GM23338 (cell line): ENCODE results near the gene NAA16.

Experiments
- CREB1 ChIP-seq: fragments of 250-450 bp; sonication (Bioruptor Pico); IDR thresholded peaks from 2 replicates; pipeline ENCODE4 v1.5.0; 2020; ENCODE audit warnings: low read depth, mild to moderate bottlenecking, moderate library complexity
- EZH2 ChIP-seq: fragments of 200-600 bp; sonication (generic); IDR thresholded peaks from one replicate; pipeline ENCODE4 v1.8.0; 2017; ENCODE audit warnings: antibody characterized with exemption, mild to moderate bottlenecking, low read depth; ENCODE audit not compliant: unreplicated experiment
- EZH2phosphoT487 ChIP-seq: fragments of 200-600 bp; sonication (generic); IDR thresholded peaks from one replicate; pipeline ENCODE4 v1.8.1; 2018; ENCODE audit warnings: antibody characterized with exemption; ENCODE audit not compliant: unreplicated experiment
- NANOG ChIP-seq: IDR thresholded peaks from 2 replicates; pipeline ENCODE4 v1.6.1; 2016; ENCODE audit warnings: antibody characterized with exemption, borderline replicate concordance
- POLR2AphosphoS5 ChIP-seq: IDR thresholded peaks from 2 replicates; pipeline ENCODE4 v1.6.1; 2016; ENCODE audit warnings: antibody characterized with exemption, low read depth
- ZNF331 ChIP-seq: fragments of 250-450 bp; sonication (Bioruptor Pico); IDR thresholded peaks from 2 replicates; pipeline ENCODE4 v1.5.0; 2020; ENCODE audit warnings: low read depth, mild to moderate bottlenecking, moderate library complexity
- TF ChIP-seq, protein P1 (sequence below), 2 experiments: fragments of 200-600 bp in 1 of 2; sonication (generic) in 1 of 2; conservative IDR thresholded peaks; 2 replicates each; pipeline versions ENCODE4 v1.5.1 to v1.6.1; 2016 to 2017; ENCODE audit warnings: antibody characterized with exemption in 2 of 2, low read depth in 2 of 2, mild to moderate bottlenecking in 2 of 2, moderate library complexity in 1 of 2
- TF ChIP-seq, protein P2 (sequence below): IDR thresholded peaks from one replicate; pipeline ENCODE4 v1.6.1; 2018; ENCODE audit warnings: antibody characterized with exemption; ENCODE audit not compliant: unreplicated experiment

DNA sequence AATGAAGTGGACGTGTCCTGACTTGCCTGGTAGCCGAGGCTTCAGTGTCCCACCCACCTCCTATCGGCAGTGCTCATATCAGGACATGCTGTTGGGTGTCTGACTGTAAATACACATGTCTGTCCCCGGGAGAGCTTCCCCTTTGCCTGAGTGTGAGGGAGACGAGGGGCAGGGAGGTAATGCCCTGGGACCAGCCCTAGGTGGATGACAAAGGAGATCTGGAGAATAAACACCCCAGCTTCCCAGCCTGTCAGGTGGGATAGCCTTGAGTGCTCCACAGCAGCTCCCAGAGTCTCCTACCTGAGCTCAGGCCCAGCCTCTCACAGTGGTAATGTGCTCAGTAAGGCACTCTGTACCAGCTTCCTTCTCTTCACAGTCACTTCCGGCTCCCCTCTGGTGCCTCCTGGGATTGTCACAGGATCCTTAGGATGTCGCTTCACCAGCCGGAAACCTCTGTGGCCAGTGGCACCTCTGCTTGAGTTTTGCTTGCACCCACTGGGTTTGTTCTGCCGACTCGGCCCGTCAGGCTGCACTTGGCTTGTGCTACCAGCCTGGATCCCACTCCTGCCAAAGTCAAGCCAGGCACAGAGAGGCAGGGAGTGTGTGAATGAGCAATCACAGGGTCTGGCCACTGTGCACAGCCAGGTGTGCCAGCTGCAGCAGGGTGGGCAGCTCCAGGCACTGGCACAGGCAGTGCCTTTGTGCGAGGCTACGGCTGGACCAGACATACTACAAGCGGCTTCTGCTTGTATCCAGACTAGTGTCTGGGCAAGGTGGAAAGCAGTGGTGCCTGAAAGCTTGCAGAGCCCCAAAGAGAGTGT lies 91.8 kb downstream of the NAA16 start:
- TF ChIP-seq POLR2AphosphoS5 (no peak), CREB1 (CRISPR knock-in tag) (no peak), EZH2phosphoT487 (no peak), EZH2 (no peak), NANOG (no peak), ZNF331 (CRISPR knock-in tag) (no peak)
- TF ChIP-seq, protein P1, sequence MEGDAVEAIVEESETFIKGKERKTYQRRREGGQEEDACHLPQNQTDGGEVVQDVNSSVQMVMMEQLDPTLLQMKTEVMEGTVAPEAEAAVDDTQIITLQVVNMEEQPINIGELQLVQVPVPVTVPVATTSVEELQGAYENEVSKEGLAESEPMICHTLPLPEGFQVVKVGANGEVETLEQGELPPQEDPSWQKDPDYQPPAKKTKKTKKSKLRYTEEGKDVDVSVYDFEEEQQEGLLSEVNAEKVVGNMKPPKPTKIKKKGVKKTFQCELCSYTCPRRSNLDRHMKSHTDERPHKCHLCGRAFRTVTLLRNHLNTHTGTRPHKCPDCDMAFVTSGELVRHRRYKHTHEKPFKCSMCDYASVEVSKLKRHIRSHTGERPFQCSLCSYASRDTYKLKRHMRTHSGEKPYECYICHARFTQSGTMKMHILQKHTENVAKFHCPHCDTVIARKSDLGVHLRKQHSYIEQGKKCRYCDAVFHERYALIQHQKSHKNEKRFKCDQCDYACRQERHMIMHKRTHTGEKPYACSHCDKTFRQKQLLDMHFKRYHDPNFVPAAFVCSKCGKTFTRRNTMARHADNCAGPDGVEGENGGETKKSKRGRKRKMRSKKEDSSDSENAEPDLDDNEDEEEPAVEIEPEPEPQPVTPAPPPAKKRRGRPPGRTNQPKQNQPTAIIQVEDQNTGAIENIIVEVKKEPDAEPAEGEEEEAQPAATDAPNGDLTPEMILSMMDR (conservative IDR thresholded peaks at IDR 0.05; ENCODE audit: low read depth in 2 of 2) = no peak
- TF ChIP-seq, protein P2, sequence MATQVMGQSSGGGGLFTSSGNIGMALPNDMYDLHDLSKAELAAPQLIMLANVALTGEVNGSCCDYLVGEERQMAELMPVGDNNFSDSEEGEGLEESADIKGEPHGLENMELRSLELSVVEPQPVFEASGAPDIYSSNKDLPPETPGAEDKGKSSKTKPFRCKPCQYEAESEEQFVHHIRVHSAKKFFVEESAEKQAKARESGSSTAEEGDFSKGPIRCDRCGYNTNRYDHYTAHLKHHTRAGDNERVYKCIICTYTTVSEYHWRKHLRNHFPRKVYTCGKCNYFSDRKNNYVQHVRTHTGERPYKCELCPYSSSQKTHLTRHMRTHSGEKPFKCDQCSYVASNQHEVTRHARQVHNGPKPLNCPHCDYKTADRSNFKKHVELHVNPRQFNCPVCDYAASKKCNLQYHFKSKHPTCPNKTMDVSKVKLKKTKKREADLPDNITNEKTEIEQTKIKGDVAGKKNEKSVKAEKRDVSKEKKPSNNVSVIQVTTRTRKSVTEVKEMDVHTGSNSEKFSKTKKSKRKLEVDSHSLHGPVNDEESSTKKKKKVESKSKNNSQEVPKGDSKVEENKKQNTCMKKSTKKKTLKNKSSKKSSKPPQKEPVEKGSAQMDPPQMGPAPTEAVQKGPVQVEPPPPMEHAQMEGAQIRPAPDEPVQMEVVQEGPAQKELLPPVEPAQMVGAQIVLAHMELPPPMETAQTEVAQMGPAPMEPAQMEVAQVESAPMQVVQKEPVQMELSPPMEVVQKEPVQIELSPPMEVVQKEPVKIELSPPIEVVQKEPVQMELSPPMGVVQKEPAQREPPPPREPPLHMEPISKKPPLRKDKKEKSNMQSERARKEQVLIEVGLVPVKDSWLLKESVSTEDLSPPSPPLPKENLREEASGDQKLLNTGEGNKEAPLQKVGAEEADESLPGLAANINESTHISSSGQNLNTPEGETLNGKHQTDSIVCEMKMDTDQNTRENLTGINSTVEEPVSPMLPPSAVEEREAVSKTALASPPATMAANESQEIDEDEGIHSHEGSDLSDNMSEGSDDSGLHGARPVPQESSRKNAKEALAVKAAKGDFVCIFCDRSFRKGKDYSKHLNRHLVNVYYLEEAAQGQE = no peak
